ENCODE measurements around the gene ITPR3. TPM values are rescaled to one million over a fixed set of nuclear protein-coding genes. Genes with fewer than 3 reads are reported as not detected.

The ITPR3 gene
- total RNA-seq, 1 donor from 2014 or later, result 74.7 TPM

DNA sequence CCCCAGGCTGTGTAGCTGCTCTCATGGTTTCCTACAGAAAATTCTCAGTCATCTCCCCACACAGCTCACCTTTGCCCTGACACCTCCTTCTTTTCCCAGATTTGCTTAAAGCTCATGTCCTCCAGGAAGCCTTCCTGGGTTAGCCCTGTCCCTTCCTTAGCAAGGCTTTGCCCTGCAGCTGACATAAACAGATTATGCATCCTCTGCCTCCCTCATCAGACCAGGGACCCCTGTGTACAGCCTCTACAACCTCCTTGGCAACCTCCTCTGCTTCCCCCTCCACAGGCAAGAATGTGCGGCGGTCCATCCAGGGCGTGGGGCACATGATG, 50.6 kb downstream of the ITPR3 start:
- peaks cover 99% of the 10 kb centered on the region for H3K36me3 ChIP-seq

GRCh38 chr6:33672808-33673207, 51.7 kb downstream of the ITPR3 start:
- H3K4me1 ChIP-seq, result peaks cover 5% of the 10 kb centered on the region
- no peak for DNase-seq
- no peaks in the 10 kb centered on the region for H3K9me3 ChIP-seq
- intact Hi-C loops (cut with DNase I), result no loop called here
- peak; percentile 44 for TF ChIP-seq CTCF (IDR thresholded peaks at IDR 0.05)
- peaks cover 99% of the 10 kb centered on the region for H3K36me3 ChIP-seq
- H3K4me3 ChIP-seq, result no peak overlapping the region
- peak; percentile 12 to 69 for ATAC-seq
- H3K27me3 ChIP-seq (ENCODE audit: low read depth), result no peaks in the 10 kb centered on the region
- no peak overlapping the region for H3K27ac ChIP-seq

More for the DNA sequence above, 50.6 kb downstream of the ITPR3 start:
- Histone ChIP-seq H3K9me3 (no peaks in the 10 kb centered on the region), H3K27ac (no peak overlapping the region), H3K27me3 (ENCODE audit: low read depth) (no peaks in the 10 kb centered on the region), H3K4me1 (peaks cover 5% of the 10 kb centered on the region), H3K4me3 (no peak overlapping the region)
- intact Hi-C loops (cut with DNase I), result no loop called here
- no peak for TF ChIP-seq CTCF (IDR thresholded peaks at IDR 0.05)
- DNase-seq, result no peak
- ATAC-seq, result no peak

DNA sequence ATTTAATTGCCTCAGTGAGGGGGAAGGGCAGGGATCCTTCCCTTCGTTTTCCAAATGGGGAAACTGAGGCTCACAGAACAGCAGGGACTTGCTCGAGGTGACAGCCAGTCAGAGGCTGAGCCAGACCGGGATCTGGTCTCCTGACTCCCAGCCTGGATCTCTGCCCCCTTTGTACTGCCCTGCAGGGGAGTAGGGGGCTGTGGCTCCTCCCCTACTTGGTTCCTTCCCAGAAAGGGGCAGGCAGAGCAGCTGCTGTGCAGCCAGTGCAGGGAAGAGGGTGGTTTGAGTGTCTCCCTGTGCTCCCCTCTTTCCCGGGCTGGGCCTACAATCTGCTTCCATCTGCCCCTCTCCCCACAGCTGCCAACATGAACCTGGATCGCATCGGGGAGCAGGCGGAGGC, 52.7 kb downstream of the ITPR3 start:
- ATAC-seq (no peak), DNase-seq (no peak)
- Histone ChIP-seq H3K4me1 (peaks cover 5% of the 10 kb centered on the region), H3K36me3 (peaks cover 99% of the 10 kb centered on the region), H3K27me3 (ENCODE audit: low read depth) (no peaks in the 10 kb centered on the region), H3K4me3 (no peak overlapping the region), H3K9me3 (no peaks in the 10 kb centered on the region), H3K27ac (no peak overlapping the region)
- no peak for TF ChIP-seq CTCF (IDR thresholded peaks at IDR 0.05)
- intact Hi-C loops (cut with DNase I), result no loop called here

GRCh38 chr6:33675968-33676367, 54.8 kb downstream of the ITPR3 start:
- Histone ChIP-seq H3K4me3 (no peak overlapping the region), H3K36me3 (peaks cover 98% of the 10 kb centered on the region), H3K9me3 (no peaks in the 10 kb centered on the region), H3K27ac (no peak overlapping the region), H3K4me1 (no peaks in the 10 kb centered on the region), H3K27me3 (ENCODE audit: low read depth) (no peaks in the 10 kb centered on the region)
- ATAC-seq (no peak), DNase-seq (no peak)
- intact Hi-C loops (cut with DNase I), result no loop called here
- TF ChIP-seq CTCF (IDR thresholded peaks at IDR 0.05), result no peak

- peaks cover 98% of the 10 kb centered on the region for H3K36me3 ChIP-seq
- no peak overlapping the region for H3K4me3 ChIP-seq
- DNase-seq (no peak), ATAC-seq (no peak)
- H3K27ac ChIP-seq, result no peak overlapping the region
- no peaks in the 10 kb centered on the region for H3K4me1 ChIP-seq
- intact Hi-C loops (cut with DNase I), result no loop called here
- no peaks in the 10 kb centered on the region for H3K9me3 ChIP-seq
- TF ChIP-seq CTCF (IDR thresholded peaks at IDR 0.05), result no peak
- no peaks in the 10 kb centered on the region for H3K27me3 ChIP-seq (ENCODE audit: low read depth)
Measured at GRCh38 chr6:33676416-33677142, 55.5 kb downstream of the ITPR3 start.

All from lower lobe of right lung (tissue), 2 donors.